ENCODE data around the gene U2AF1L4. TPM values are rescaled to one million over a fixed set of nuclear protein-coding genes. Genes with fewer than 3 reads are reported as not detected.

The U2AF1L4 gene
- total RNA-seq, 2 experiments from 2014 or later, result 16.1 to 35.2 TPM

DNA sequence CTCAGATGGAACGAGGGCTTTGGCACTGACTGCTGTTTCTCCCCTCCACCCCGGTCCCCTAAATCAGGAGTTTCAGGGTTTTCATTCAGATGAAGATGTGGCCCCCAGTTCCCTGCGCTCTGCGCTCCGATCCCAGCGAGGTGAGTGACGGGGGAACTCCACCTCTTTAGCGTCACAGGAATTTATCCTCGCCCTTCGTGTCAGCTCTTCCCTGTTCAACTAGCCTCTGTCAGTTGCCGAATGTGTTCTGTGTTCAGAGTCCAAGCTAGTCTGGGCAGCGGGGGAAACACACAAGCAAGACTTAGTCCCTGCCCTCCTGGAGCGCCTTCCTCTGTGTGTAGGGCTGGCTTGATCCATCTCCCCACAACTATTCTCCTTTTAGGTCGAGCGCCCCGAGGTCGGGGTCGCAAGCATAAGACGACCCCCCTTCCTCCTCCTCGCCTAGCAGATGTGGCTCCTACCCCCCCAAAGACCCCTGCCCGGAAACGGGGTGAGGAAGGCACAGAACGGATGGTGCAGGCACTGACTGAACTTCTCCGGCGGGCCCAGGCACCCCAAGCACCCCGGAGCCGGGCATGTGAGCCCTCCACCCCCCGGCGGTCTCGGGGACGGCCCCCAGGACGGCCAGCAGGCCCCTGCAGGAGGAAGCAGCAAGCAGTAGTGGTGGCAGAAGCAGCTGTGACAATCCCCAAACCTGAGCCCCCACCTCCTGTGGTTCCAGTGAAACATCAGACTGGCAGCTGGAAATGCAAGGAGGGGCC, 25.6 kb downstream of the U2AF1L4 start:
- ChIA-PET POLR2A (interaction anchor here (0.6 to 1.0 kb wide), 3 partner anchors 21 to 273 kb away, joined by 3 to 4 read pairs (median 3); no protein-coding TSS in a partner anchor), CTCF (ENCODE audit: unreplicated experiment) (no interaction called here)
- Histone ChIP-seq H3K4me1 (ENCODE audit: insufficient read depth, low read length, poor library complexity, severe bottlenecking) (peaks cover 27% of the 10 kb centered on the region), H3K27ac (ENCODE audit: low read depth, low read length, poor library complexity, severe bottlenecking) (no peak overlapping the region), H3K36me3 (ENCODE audit: insufficient read depth, low read length) (peaks cover 49% of the 10 kb centered on the region), H3K79me2 (ENCODE audit: insufficient read depth, low read depth, low read length) (peaks cover 18% of the 10 kb centered on the region), H3K4me2 (ENCODE audit: low read length) (peak overlapping the region; percentile 91), H4K20me1 (ENCODE audit: insufficient read depth, low read length) (peaks cover 6% of the 10 kb centered on the region), H3K9me3 (ENCODE audit: low read length) (no peaks in the 10 kb centered on the region), H3K9me2 (ENCODE audit: insufficient read depth, low read length) (no peaks in the 10 kb centered on the region), H2AFZ (ENCODE audit: low read length) (no peak overlapping the region), H3K4me3 (ENCODE audit: low read depth, low read length, poor library complexity, severe bottlenecking) (peak overlapping the region; percentile 80)
- BruUV-seq (replicated peaks), result no TSS peak
- intact Hi-C loops (cut with micrococcal nuclease; ENCODE audit: unreplicated experiment), result loop anchor here (5.0 kb wide), 1 partner anchor 38 kb away; the partner anchor contains the start of genes HSPB6 and PROSER3
- TF ChIP-seq CTCF (conservative IDR thresholded peaks at IDR 0.05; ENCODE audit: low read length) (no peak), EZH2phosphoT487 (IDR thresholded peaks at IDR 0.05; ENCODE audit: borderline replicate concordance, low read depth, low read length) (no peak)
- DNase-seq (ENCODE audit: low spot score), result no peak

DNA sequence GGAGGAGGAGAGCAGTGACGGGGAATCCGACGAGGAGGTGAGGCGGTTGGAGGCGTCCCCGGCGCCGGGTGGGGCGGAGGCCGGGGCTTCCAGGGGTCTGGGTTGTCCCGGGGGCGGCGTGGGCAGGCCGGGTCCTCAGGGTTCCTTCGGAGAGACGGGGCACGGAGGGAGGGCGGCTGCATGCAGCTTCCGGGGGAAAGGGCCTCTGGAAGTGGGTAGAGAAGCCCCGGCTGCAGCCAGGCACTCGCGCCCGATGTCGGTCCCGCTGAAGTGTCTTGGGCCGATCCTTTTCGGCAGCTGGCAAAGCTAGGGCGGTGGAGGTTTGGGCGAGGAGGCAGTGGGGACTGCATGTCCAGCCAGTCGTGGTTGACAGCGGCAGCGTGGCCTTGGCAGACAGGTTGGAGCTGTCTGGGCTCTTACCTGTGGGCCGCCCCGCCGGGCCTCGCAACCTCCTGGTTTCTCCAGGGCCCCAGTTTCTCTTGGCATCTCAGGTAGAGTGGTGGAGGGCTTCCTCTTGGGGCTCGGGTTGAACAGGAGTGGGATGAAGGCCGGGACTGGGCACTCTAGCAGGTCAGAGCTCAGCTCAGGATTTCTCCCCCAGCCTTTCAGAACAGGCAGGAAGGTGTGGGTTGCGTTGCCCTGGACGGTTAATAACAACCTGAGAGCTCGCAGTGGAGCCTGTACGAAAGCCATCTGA, 26.7 kb downstream of the U2AF1L4 start:
- no TSS peak for BruUV-seq (replicated peaks)
- peaks cover 38% of the 10 kb centered on the region for H3K4me1 ChIP-seq (ENCODE audit: insufficient read depth, low read length, poor library complexity, severe bottlenecking)

More for the DNA sequence above, 26.7 kb downstream of the U2AF1L4 start:
- Histone ChIP-seq H4K20me1 (ENCODE audit: insufficient read depth, low read length) (peaks cover 6% of the 10 kb centered on the region), H3K9me2 (ENCODE audit: insufficient read depth, low read length) (no peaks in the 10 kb centered on the region), H3K4me3 (ENCODE audit: low read depth, low read length, poor library complexity, severe bottlenecking) (peak overlapping the region; percentile 80), H3K9me3 (ENCODE audit: low read length) (no peaks in the 10 kb centered on the region), H2AFZ (ENCODE audit: low read length) (no peak overlapping the region), H3K36me3 (ENCODE audit: insufficient read depth, low read length) (peaks cover 38% of the 10 kb centered on the region), H3K79me2 (ENCODE audit: insufficient read depth, low read depth, low read length) (peaks cover 18% of the 10 kb centered on the region), H3K4me2 (ENCODE audit: low read length) (peak overlapping the region; percentile 91), H3K27ac (ENCODE audit: low read depth, low read length, poor library complexity, severe bottlenecking) (peak overlapping the region; percentile 67)
- ChIA-PET POLR2A (interaction anchor here (0.6 to 1.1 kb wide), 3 partner anchors 22 to 52 kb away, joined by 3 to 4 read pairs (median 3); no protein-coding TSS in a partner anchor), CTCF (ENCODE audit: unreplicated experiment) (no interaction called here)
- intact Hi-C loops (cut with micrococcal nuclease; ENCODE audit: unreplicated experiment), result loop anchor here (1.0 to 5.0 kb wide), 2 partner anchors 19 to 39 kb away; partner anchors contain the start of genes HSPB6 and PROSER3
- peak; percentile 59 for DNase-seq (ENCODE audit: low spot score)
- TF ChIP-seq EZH2phosphoT487 (IDR thresholded peaks at IDR 0.05; ENCODE audit: borderline replicate concordance, low read depth, low read length), result no peak
- no peak for TF ChIP-seq CTCF (conservative IDR thresholded peaks at IDR 0.05; ENCODE audit: low read length)

Measured in OCI-LY7 (cell line).